HepG2 (cell line): ENCODE data around the gene RRBP1. TPM values are rescaled to one million over a fixed set of nuclear protein-coding genes. Genes with fewer than 3 reads are reported as not detected.

Source experiments
- ATF7-NPFF ChIP-seq: sonication (generic); formaldehyde crosslinking; IDR thresholded peaks from 2 replicates; pipeline ENCODE4 v1.8.1; 2023; ENCODE audit warnings: mild to moderate bottlenecking, low read depth, missing genetic modification reagents, moderate library complexity
- CBX5 ChIP-seq: sonication (generic); formaldehyde crosslinking; IDR thresholded peaks from 2 replicates; pipeline ENCODE4 v1.4.0; 2020; ENCODE audit warnings: missing genetic modification reagents, borderline replicate concordance
- E2F1 ChIP-seq: sonication (generic); formaldehyde crosslinking; IDR thresholded peaks from 2 replicates; pipeline ENCODE4 v1.5.0; 2020; ENCODE audit warnings: missing genetic modification reagents
- E2F5 ChIP-seq: sonication (generic); formaldehyde crosslinking; conservative IDR thresholded peaks from 2 replicates; pipeline ENCODE4 v1.4.0; 2020; ENCODE audit warnings: missing genetic modification reagents
- KDM3A ChIP-seq: IDR thresholded peaks from 2 replicates; pipeline ENCODE4 v1.6.1; 2018; ENCODE audit warnings: low read depth, missing compliant biosample characterization
- MATR3 ChIP-seq: sonication (generic); formaldehyde crosslinking; IDR thresholded peaks from 2 replicates; pipeline ENCODE4 v1.4.0; 2020; ENCODE audit warnings: missing genetic modification reagents
- MTA3 ChIP-seq: sonication (generic); formaldehyde crosslinking; IDR thresholded peaks from 2 replicates; pipeline ENCODE4 v1.4.0; 2020; ENCODE audit warnings: missing genetic modification reagents
- SATB2 ChIP-seq: sonication (generic); formaldehyde crosslinking; IDR thresholded peaks from 2 replicates; pipeline ENCODE4 v1.5.0; 2020; ENCODE audit warnings: missing genetic modification reagents
- SRF ChIP-seq: IDR thresholded peaks from 2 replicates; pipeline ENCODE4 v1.6.1; 2011; ENCODE audit warnings: mild to moderate bottlenecking, low read depth, low read length, moderate library complexity
- ZBTB4 ChIP-seq: sonication (generic); formaldehyde crosslinking; IDR thresholded peaks from 2 replicates; pipeline ENCODE4 v1.4.0; 2020; ENCODE audit warnings: missing genetic modification reagents, mild to moderate bottlenecking, borderline replicate concordance
- ZBTB7A ChIP-seq: sonication (generic); formaldehyde crosslinking; IDR thresholded peaks from 2 replicates; pipeline ENCODE4 v1.8.0; 2022; ENCODE audit warnings: mild to moderate bottlenecking, missing genetic modification reagents
- ZFY ChIP-seq: sonication (generic); formaldehyde crosslinking; IDR thresholded peaks from 2 replicates; pipeline ENCODE4 v1.4.0; 2020; ENCODE audit warnings: missing genetic modification reagents
- ZIK1 ChIP-seq: sonication (generic); formaldehyde crosslinking; IDR thresholded peaks from 2 replicates; pipeline ENCODE4 v1.5.0; 2020; ENCODE audit warnings: mild to moderate bottlenecking, low read depth, missing genetic modification reagents, borderline replicate concordance
- ZNF333 ChIP-seq: sonication (generic); formaldehyde crosslinking; IDR thresholded peaks from 2 replicates; pipeline ENCODE4 v1.4.0; 2020; ENCODE audit warnings: mild to moderate bottlenecking, missing genetic modification reagents, borderline replicate concordance
- ZNF468 ChIP-seq: sonication (generic); formaldehyde crosslinking; IDR thresholded peaks from 2 replicates; pipeline ENCODE4 v1.8.0; 2022; ENCODE audit warnings: mild to moderate bottlenecking, moderate library complexity, missing genetic modification reagents
- ZNF557 ChIP-seq: sonication (generic); formaldehyde crosslinking; IDR thresholded peaks from 2 replicates; pipeline ENCODE4 v1.4.0; 2020; ENCODE audit warnings: missing genetic modification reagents
- ZNF564 ChIP-seq: sonication (generic); formaldehyde crosslinking; IDR thresholded peaks from 2 replicates; pipeline ENCODE4 v1.8.1; 2023; ENCODE audit warnings: mild to moderate bottlenecking, missing genetic modification reagents
- ZNF772 ChIP-seq: sonication (generic); formaldehyde crosslinking; IDR thresholded peaks from 2 replicates; pipeline ENCODE4 v1.5.0; 2020; ENCODE audit warnings: mild to moderate bottlenecking, missing genetic modification reagents
- polyA plus RNA-seq, 8 experiments: library from polyadenylated mRNA; depleted of rRNA in 3 of 8; stranded (reverse) in 7 of 8; unstranded in 1 of 8; fragments of >200 nt; fragmentation: Illumina TruSeq in 4 of 8; extraction: Trizol in 4 of 8; gene quantifications; 2 replicates each; pipeline versions ENCODE4 v1.2.1 to v1.2.3, GENCODE V29; 2011 to 2016; ENCODE audit warnings: low read depth in 4 of 8, missing spikeins in 1 of 8, mixed read lengths in 1 of 8; ENCODE audit not compliant: insufficient read depth in 1 of 8
- total RNA-seq, 5 experiments: library from RNA; depleted of rRNA; stranded (reverse); fragments of >200 nt; fragmentation: Illumina TruSeq; extraction: Trizol; gene quantifications; 2 replicates each; pipeline ENCODE4 v1.2.3, GENCODE V29; 2016; ENCODE audit warnings: low read depth in 1 of 5
- TF ChIP-seq, protein P1 (sequence below): sonication (generic); formaldehyde crosslinking; IDR thresholded peaks from 2 replicates; pipeline ENCODE4 v1.4.0; 2020; ENCODE audit warnings: low read depth, mild to moderate bottlenecking, missing genetic modification reagents
- TF ChIP-seq, protein P2 (sequence below): IDR thresholded peaks from 2 replicates; pipeline ENCODE4 v1.6.1; 2012; ENCODE audit warnings: inconsistent platforms

Gene RRBP1
- total and polyA plus RNA-seq, 2 of the 13 experiments (the other 11 are each of a cell fraction or from before 2014, with no cell fraction given): 150 to 222 TPM

DNA sequence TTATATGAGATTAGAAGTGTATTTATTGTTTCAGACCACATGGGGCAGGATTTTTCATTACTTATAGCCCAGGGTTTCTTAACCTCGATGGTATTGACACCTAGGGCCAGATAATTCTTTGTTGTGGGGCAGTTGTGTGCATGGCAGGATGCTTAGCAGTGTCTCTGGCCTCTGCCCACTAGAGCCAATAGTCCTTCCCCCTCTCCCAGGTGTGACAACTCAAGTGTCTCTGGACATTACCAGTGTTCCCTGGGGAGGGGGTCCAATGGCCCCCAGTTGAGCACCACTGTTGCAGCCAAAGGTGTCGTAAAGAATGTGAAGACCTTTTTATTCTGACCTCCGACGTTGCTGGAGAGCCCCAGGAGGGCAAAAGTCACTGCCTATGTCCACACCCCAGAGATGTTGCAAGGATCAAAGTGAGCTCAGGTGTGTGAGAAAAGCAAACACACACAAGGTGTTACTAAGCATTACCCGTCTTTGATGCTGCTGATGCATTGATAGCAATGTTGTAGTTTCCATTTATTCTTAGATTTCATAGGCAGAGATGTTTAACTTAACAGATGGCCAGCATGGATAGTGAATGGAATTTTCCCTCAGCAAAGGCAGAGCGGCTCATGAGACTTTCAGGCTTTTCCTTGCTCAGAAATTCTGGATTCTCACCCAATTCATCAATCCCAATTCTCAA lies 39.9 kb upstream of the RRBP1 start (continued):
- TF ChIP-seq ZBTB4 (CRISPR knock-in tag) (peak; percentile 98), ATF7-NPFF (CRISPR knock-in tag) (peak; percentile 95), E2F1 (CRISPR knock-in tag) (peak; percentile 81), MTA3 (CRISPR knock-in tag) (0 out of 2 replicates have a peak, but pooled peaks have one; percentile 32), SRF (peak; percentile 68), ZNF468 (CRISPR knock-in tag) (no peak; the same call in 1 of the 2 replicates), SATB2 (CRISPR knock-in tag) (peak; percentile 91; the same call in 1 of the 2 replicates), E2F5 (CRISPR knock-in tag) (peak; percentile 54; the same call in 1 of the 2 replicates), ZNF557 (CRISPR knock-in tag) (peak; percentile 89; the same call in 1 of the 2 replicates), ZFY (CRISPR knock-in tag) (peak; percentile 45; the same call in 1 of the 2 replicates), MATR3 (no peak), ZBTB7A (peak; percentile 70; the same call in 1 of the 2 replicates), ZNF333 (no peak), ZNF564 (CRISPR knock-in tag) (peak; percentile 61; the same call in 1 of the 2 replicates), KDM3A (CRISPR knock-in tag) (peak; percentile 98), ZNF772 (CRISPR knock-in tag) (peak; percentile 95), CBX5 (CRISPR knock-in tag) (peak; percentile 99), ZIK1 (CRISPR knock-in tag) (peak; percentile 58; the same call in 1 of the 2 replicates)
- TF ChIP-seq, protein P1, sequence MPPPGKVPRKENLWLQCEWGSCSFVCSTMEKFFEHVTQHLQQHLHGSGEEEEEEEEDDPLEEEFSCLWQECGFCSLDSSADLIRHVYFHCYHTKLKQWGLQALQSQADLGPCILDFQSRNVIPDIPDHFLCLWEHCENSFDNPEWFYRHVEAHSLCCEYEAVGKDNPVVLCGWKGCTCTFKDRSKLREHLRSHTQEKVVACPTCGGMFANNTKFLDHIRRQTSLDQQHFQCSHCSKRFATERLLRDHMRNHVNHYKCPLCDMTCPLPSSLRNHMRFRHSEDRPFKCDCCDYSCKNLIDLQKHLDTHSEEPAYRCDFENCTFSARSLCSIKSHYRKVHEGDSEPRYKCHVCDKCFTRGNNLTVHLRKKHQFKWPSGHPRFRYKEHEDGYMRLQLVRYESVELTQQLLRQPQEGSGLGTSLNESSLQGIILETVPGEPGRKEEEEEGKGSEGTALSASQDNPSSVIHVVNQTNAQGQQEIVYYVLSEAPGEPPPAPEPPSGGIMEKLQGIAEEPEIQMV (CRISPR knock-in tag): 0 out of 2 replicates have a peak, but pooled peaks have one; percentile 56
- TF ChIP-seq, protein P2, sequence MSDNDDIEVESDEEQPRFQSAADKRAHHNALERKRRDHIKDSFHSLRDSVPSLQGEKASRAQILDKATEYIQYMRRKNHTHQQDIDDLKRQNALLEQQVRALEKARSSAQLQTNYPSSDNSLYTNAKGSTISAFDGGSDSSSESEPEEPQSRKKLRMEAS: peak; percentile 72
